Measurements from ENCODE around the gene AARSD1.

DNA sequence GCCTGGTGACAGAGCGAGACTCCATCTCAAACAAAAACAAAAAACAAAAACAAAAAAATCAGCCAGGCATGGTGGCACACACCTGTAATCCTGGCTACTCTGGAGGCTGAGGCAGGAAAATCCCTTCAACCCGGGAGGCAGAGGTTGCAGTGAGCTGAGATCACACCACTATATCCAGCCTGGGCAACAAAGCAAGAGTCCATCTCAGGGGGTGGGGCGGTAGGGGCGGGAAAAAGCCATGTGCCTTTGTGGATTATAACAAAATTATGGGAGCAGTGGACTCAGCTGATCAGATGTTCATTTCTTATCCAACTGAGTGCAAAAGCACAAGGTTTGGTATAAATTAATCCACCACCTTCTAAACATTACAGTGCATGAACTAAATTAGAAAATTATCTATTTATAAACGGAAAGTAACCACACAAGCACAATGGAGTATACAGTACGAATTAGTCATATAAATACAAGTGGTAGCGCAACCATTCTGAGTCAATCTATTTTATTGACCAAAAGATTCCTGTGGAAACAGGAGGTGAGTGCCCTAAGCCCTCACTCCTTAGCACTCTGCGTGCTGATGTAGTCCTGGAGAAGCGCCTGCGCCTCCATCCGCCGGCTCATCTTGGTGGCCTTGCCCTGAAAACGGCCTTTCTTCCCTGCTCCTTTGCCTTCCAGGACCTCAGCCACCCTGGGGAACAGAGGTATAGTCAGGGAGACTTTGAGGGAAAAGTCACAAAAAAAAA lies 14.0 kb downstream of the AARSD1 start:
- TF ChIP-seq SP1 (IDR thresholded peaks at IDR 0.05), result no peak
- TF ChIP-seq, protein P1, sequence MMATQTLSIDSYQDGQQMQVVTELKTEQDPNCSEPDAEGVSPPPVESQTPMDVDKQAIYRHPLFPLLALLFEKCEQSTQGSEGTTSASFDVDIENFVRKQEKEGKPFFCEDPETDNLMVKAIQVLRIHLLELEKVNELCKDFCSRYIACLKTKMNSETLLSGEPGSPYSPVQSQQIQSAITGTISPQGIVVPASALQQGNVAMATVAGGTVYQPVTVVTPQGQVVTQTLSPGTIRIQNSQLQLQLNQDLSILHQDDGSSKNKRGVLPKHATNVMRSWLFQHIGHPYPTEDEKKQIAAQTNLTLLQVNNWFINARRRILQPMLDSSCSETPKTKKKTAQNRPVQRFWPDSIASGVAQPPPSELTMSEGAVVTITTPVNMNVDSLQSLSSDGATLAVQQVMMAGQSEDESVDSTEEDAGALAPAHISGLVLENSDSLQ (IDR thresholded peaks at IDR 0.05), result no peak
- TF ChIP-seq ELF4 (IDR thresholded peaks at IDR 0.05), result no peak
